Daoy (cell line): ENCODE results near the gene KRT34. TPM values are rescaled to one million over a fixed set of nuclear protein-coding genes. Genes with fewer than 3 reads are reported as not detected.
"Not testable (repeated sequence)": the region's sequence is repeated elsewhere in the genome, so short reads cannot be mapped to it uniquely, and the experiment has no call there.

Experiments used
- DNase-seq: peaks from one replicate; pipeline ENCODE4 v3.0.0-alpha.2; 2015; ENCODE audit warnings: low read depth
- total RNA-seq: library from RNA; depleted of rRNA; stranded (reverse); fragments of >200 nt; shearing (Covaris generic); gene quantifications from 2 replicates; pipeline ENCODE4 v1.2.3, GENCODE V29; 2014

The KRT34 gene
- total RNA-seq, 1 experiment from 2014 or later = 0.46 TPM

GRCh38 chr17:41404024-41404671, 22.0 kb upstream of the KRT34 start:
- peak; percentile 97 for DNase-seq

GRCh38 chr17:41403404-41404023, 21.4 kb upstream of the KRT34 start:
- DNase-seq = peak; percentile 29

GRCh38 chr17:41402161-41402560, 20.1 kb upstream of the KRT34 start:
- DNase-seq = peak; percentile 16

GRCh38 chr17:41396996-41397660, 15.0 kb upstream of the KRT34 start, which contains the start of gene KRT31:
Gene KRT31 (minus strand): TSS chr17:41397608. CDS start chr17:41397539, 69 bp downstream.
- DNase-seq = no peak

GRCh38 chr17:41396340-41396739, 14.2 kb upstream of the KRT34 start:
- no peak for DNase-seq

GRCh38 chr17:41395611-41396010, 13.5 kb upstream of the KRT34 start:
- DNase-seq = no peak

- DNase-seq = not testable (repeated sequence)
Observed at GRCh38 chr17:41395044-41395443, 12.9 kb upstream of the KRT34 start.

GRCh38 chr17:41394254-41394996, 12.3 kb upstream of the KRT34 start:
- DNase-seq = no peak

- DNase-seq = no peak
Observed at GRCh38 chr17:41393826-41394225, 11.7 kb upstream of the KRT34 start.

GRCh38 chr17:41393294-41393693, 11.2 kb upstream of the KRT34 start:
- no peak for DNase-seq

- no peak for DNase-seq
Observed at GRCh38 chr17:41392278-41392677, 10.2 kb upstream of the KRT34 start.

GRCh38 chr17:41391535-41391934, 9.4 kb upstream of the KRT34 start:
- no peak for DNase-seq

- no peak for DNase-seq
Observed at GRCh38 chr17:41390411-41390938, 8.4 kb upstream of the KRT34 start.

GRCh38 chr17:41387670-41388069, 5.6 kb upstream of the KRT34 start:
- DNase-seq = no peak

GRCh38 chr17:41386227-41386626, 4.1 kb upstream of the KRT34 start:
- no peak for DNase-seq

GRCh38 chr17:41383690-41384089, 1.6 kb upstream of the KRT34 start:
- no peak for DNase-seq

- no peak for DNase-seq
Observed at GRCh38 chr17:41382394-41382793, 288 bp upstream of the KRT34 start.

GRCh38 chr17:41380091-41380490, 2.0 kb downstream of the KRT34 start:
- peak; percentile 74 for DNase-seq

- DNase-seq = no peak
Observed at GRCh38 chr17:41377546-41377945, 4.6 kb downstream of the KRT34 start.

GRCh38 chr17:41369713-41370112, 12.4 kb downstream of the KRT34 start, which contains the start of gene KRT33B:
Gene KRT33B (minus strand): TSS chr17:41369813. CDS start chr17:41369750, 63 bp downstream.
- DNase-seq = no peak

GRCh38 chr17:41369023-41369422, 13.1 kb downstream of the KRT34 start:
- DNase-seq = no peak
